Renal cortical epithelial cell (primary cell): ENCODE results near the gene NRTN. TPM values are rescaled to one million over a fixed set of nuclear protein-coding genes. Genes with fewer than 3 reads are reported as not detected.
A peak's percentile ranks its signal among the peaks of the same experiment; 100 is the strongest.
"Not testable (repeated sequence)": the region's sequence is repeated elsewhere in the genome, so short reads cannot be mapped to it uniquely, and the experiment has no call there.

Experiments
- DNase-seq: peaks from one replicate; pipeline ENCODE4 v3.0.0-alpha.2; 2011; ENCODE audit warnings: low read depth
- total RNA-seq: library from RNA; depleted of rRNA; stranded (reverse); fragments of >200 nt; gene quantifications from 2 replicates; pipeline ENCODE4 v1.2.3, GENCODE V29; 2014

NRTN gene
- total RNA-seq, 1 donor from 2014 or later, result 0.20 TPM

DNA sequence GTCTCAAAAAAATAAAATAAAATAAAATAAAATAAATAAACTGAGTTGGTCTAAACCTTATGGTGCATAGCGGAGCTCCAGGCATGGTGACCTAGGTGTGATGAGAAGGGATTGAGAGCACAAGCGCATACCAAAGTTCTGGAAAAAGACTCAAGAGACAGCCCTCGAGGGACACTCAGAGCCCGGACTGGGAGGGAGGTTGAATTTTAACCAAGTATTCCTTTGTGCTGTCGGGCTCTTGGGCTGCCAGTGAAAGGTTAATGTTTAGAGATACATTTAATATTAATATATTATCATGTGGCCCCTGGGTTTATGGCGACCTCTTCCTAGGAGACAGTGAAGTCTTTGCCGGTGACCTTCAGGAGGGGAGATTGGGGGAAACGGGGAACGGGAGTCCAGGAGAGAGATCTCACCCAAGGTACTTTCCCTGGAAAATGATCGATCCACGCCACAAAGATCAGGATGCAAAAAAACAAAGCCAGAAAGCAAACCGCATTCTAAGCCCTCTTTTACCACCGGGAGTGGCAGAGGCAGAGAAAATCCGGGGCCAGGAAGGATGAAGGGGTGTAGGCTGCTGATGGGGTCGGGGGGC is 33.0 kb downstream of the NRTN start:
- no peak for DNase-seq

DNA sequence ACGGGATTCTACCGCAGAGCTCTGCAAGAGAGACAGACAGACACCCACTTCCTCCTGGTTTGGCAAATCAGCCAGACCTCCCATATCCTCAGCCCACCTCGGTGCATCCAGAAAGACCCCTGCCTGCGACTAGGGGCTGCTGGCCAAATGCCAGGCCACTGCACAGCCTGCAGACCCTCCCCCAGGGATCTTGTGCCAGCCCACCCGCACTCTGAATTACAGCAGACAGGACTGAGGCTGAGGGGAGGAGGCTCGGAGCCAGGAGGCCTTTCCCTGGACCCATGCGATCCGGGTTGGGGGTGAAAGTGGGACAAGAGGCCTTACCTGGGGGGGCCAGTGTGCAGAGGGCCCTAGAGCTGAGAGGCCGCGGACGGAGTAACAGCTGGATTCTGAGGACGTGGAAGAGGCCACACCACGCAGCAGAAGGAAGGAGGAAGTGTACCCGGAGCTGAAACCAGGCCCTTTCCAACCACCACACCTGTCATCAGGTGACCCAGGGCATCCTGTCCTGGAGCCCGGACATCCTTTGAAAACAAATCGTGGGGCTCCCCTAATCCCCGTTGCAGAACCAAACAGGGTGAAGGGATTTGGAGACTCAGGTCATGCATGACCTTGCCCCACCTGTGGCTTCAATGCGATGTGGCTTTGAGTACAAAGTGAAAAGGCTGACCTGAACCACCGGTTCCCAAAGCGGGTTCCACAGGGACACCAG is 33.6 kb downstream of the NRTN start:
- no peak for DNase-seq

DNA sequence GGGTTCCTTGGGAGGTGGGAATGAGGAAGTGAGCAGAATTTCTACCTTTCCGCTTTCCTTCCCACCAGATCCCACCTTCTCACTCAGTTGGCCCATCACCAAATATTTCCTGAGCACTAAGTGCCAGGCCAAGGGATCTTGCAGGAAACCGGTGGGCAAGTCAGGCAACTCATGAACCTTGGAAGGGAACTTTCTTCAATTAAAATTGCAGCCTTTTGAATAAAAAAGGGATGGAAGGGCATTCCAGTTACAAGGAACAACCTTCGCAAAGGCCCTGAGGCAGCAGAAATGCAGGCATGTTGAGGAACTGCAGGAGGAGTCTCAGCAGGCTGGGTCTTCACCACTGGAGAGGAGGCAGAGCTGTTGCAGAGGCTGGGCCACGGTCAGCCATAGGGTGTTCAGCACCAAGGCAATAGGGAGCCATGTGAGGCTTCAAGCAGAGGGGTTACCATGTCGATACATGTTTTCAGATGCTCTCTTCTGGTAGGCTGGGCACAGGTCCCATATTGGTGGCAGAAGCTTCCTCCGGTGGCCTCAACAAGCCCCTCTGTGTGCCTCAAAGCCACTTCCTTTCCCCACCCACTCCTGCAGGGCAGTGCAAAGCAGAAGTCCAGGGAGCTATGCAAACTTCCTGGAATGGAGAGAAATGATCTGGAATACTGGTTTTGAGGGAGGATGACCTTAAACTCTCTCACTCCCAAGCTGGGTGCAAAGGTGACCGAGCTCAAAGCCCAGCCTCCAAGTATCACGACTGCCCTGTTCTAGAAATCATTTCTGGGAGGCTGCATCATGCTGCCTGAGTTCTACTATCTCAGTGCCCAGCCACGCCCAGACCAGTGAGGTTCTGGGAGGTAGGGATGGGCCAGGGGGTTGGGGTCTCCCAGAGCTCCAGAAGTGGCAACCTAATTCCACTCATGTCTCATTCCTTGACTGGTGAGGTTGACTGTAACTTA is 34.5 kb downstream of the NRTN start, which contains the start of gene FUT6:
TSS of gene FUT6 (minus strand) at position 638 of the 953 bp plus-strand sequence. CDS start 7,135 bp downstream, outside the sequence.
- no peak for DNase-seq

DNA sequence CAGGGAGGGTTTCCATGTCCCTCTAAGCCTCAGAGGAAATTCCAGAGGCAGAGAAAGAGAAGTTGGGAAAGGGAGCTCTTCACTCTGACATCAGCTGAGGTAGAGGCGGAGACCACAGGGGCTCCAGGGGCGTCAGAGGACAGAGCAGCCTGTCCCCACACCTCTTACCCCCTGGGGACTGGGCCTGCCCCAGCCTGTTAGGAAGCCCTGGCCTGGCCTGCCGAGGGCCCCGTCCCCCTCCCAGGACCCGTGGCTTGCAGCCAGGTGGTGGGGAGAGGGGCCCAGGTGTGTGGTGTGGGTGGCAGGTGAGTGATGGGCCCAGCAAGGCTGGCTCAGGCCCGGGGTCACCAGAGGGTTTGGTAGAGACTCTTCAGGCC is 36.9 kb downstream of the NRTN start:
- not testable (repeated sequence) for DNase-seq

DNA sequence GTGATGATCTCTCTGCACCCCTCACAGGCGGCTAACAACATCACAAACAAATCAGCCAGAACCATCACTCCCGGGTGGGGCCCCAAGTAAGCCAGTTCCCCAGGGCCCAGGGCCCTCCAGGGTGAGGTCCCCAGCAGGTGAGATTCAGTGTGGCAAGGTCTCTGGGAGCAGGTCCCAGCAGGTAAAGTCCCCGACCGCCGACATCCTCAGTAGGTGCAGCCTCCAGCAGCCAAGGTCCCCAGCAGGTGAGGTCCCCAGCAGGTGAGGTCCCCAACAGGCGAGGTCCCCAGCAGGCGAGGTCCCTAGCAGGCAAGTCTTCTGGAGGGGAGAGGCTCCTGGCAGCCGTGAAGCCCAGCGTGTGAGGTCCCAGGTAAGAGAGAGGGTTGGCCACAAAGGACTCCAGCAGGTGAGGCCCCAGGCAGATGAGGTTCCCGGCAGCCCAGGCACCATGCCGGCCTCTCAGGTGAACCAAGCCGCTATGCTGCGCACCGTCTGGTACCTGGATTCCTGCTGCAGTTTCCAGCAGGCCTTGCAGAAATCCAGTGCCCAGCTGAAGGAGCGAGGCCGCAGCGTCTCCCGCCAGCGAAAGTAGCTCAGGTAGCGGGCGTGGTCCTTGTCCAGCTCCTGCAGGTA is 38.5 kb downstream of the NRTN start:
- no peak for DNase-seq

DNA sequence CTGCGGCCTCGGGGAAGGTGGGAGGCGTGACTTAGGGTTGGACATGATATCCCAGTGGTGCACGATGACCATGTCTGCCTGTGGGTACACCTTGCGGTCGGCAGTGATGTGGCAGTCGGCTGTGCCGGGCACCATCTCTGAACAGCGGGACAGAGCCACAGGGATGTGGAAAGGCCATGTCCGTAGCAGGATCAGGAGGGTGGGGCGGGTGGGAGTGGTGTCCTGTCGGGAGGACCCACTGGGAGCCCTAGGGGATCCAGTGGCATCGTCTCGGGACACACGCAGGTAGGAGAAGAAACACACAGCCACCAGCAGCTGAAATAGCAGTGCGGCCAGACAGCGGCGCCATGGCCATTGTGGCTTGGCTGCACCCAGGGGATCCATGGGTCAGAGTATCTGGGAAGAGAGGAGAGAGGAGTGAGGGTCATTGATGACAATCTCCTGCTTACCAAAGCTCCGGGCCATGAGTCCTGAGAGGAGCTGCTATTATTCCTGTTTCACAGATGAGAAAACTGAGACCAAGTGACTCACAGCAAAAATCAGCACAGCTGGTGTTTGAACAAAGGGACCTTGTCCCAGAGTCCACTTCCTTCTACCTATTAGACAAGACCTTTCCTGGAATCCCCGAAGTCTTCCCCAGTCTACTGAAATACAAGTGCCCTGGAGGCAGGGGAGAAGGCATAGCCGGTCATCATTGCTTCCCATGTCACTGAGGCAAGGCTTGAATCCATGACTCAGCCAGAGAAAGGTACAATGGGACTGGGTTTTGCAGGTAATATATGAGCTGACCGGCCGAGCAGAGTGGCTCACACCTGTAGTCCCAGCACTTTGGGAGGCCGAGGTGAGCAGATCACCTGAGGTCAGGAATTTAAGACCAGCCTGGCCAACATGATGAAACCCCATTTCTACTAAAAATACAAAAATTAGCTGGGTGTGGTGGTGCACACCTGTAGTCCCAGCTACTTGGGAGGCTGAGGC is 39.9 kb downstream of the NRTN start:
- DNase-seq, result no peak

DNA sequence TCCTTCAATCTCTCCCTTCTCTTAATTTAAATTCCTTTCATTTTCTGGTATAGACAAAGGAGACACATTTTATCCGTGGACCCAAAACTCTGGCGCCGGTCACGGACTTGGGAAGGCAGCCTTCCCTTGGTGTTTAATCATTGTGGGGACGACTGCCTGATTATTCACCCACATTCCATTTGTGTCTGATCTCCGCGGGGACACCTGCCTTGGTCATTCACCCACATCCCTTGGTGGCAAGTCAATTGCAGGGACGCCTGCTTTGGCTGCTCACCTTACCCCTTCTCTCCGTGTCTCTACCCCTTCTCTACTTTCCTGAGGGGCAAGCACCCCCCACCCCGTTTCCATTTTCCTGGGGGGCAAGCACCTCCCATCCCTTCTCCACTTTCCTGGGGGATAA is 43.0 kb downstream of the NRTN start:
- DNase-seq, result not testable (repeated sequence)

DNA sequence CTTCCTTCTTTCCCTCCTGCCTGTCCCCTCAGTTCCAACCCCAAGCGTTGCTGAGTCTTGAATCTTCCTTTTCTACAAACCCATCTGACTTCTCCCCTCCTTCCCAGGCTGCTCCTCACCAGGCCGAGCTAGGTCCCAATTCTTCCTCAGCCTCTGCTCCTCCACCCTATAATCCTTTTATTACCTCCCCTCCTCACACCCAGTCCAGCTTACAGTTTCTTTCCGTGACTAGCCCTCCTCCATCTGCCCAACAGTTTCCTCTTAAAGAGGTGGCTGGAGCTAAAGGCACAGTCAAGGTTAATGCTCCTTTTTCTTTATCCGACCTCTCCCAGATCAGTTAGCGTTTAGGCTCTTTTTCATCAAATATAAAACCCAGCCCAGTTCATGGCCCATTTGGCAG is 43.8 kb downstream of the NRTN start:
- not testable (repeated sequence) for DNase-seq

DNA sequence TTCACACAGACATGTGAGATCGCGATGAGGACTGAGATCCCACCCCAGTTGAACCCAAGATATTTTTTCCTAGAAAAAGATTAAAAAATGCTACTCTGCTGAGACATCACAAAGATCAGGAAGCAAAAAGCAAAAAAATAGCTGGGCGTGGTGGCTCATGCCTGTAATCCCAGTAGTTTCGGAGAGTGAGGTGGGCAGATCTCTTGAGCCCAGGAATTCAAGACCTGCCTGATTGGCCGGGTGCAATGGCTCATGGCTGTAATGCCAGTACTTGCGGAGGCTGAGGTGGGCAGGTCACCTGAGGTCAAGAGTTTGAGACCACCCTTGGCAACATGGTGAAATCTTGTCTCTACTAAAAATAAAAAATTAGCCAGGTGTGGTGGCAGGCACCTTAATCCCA is 45.3 kb downstream of the NRTN start:
- DNase-seq, result no peak

DNA sequence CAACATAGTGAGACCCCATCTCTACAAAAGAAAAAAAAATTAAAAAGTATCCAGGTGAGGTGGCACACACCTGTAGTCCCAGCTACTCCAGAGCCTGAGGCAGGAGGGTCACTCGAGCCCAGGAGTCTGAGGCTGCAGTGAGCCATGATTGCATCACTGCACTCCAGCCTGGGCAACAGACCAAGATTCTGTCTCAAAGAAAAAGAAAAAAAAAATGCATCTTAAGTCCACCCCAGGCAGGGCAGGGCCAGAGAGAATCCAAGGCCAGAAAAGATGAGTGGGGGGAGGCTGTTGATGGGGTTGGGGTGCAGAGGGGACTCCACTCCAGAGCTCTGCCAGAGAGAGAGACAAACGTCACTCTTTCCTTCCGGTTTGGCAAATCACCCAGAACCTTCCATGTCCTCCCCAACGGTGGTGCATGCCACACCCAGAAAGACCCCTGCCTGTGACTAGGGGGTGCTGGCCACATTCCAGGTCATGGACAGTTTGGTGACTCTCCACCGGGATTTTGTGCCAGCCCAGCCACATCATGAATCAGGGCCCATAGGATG is 46.0 kb downstream of the NRTN start:
- peak; percentile 74 for DNase-seq

DNA sequence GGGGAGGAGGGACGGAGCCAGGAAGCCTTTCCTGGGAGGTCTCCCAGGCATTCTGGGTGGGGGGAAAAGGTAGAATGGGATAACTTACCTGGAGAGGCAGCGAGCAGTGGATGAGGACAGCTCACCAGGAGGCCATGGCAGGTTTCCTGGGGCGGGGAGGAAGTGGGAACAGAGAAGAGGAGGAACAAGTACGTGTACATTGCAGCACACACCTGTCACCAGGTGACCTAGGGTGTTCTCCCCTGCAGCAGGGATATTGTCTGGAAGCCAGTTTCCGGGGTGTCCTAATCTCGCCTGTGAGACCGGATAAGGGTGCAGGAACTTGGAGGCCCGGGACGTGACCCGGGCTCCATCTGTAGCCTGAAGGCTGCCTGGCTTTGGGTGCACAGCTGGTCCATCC is 46.4 kb downstream of the NRTN start, which contains the start of gene FUT3:
TSS of gene FUT3 (minus strand) at position 148 of the 400 bp plus-strand sequence.
- DNase-seq, result no peak

DNA sequence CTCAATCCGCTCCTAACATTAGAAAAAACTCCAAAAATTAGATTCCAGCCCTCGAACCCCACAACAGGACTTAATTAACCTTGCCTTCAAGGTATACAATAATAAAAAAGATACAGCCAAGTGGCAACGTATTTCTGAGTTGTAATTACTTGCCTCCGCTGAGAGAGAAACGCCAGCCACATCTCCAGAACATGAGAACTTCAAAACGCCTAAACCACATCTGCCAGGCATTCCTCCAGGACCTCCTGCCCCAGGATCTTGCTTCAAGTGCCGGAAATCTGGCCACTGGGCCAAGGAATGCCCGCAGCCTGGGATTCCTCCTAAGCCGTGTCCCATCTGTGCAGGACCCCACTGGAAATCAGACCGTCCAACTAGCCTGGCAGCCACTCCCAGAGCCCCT is 49.3 kb downstream of the NRTN start:
- DNase-seq, result not testable (repeated sequence)

DNA sequence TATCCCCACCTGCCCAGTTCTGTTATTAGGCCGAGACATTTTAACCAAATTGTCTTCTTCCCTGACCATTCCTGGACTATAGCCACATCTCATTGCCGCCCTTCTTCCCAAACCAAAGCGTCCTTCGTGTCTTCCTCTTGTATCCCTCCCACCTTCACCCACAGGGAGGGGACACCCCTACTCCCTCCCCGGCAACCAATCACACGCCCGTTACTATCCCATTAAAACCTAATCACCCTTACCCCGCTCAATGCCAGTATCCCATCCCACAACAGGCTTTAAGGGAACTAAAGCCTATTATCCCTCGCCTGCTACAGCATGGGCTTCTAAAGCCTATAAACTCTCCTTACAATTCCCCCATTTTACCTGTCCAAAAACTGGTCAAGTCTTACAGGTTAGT is 50.3 kb downstream of the NRTN start:
- not testable (repeated sequence) for DNase-seq

DNA sequence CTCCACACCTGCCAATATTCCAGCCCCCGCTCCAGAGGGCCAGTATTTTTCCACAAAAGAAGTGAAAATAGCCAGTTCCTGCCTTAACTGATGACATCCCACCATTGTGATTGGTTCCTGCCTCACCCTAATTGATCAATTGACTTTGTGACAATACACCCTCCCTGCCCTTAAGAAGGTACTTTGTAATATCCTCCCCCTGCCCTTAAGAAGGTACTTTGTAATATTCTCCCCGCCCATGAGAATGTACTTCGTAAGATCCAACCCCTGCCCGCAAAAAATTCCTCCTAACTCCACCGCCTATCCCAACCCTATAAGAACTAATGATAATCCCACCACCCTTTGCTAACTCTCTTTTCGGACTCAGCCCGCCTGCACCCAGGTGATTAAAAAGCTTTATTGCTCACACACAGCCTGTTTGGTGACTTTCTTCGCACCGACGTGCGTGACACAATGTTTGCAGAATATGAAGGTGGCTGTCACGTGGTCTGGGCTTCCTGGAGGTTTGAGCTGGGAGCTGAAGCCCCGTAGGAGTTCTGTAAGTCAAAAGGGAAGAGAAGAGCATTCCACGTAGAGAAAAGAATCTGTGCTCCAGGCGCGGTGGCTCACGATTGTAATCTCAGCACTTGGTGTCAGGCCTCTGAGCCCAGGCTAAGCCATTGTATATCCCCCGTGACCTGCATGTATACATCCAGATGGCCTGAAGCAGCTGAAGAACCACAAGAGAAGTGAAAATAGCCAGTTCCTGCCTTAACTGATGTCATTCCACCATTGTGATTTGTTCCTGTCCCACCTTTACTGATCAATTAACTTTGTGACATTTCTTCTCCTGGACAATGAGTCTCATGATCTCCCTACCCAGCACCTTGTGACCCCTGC is 52.6 kb downstream of the NRTN start:
- no peak for DNase-seq

DNA sequence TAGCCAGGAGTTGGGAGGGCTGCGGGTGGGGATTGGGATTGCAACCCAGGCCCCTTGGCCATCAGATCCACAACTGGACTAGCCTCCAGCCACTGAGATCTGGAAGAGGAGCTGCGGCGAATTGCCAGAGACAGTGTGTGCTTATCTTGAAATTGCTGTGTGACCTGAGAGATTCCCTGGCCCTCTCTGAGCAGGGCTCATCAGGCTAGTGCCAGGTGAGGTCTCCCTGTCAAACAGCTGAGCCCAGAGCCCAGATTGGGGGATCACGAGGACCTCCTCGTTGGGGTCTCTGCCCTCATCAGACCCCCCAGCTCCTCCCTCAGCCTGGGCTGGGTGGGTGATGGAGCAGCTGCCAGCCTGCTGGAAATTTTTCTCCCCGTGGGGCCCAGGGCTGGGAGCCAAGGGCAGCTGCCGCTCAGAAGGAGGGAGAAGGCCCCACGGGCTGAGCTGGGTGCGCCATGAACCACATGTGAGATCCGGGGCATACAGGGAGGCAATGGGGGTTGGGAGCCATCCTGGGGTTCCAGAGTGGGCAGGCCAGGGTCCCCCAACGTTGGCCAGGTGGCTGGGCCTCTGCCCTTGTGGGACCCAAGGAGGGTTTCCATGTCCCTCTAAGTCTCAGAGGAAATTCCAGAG is 58.3 kb downstream of the NRTN start:
- DNase-seq, result no peak

DNA sequence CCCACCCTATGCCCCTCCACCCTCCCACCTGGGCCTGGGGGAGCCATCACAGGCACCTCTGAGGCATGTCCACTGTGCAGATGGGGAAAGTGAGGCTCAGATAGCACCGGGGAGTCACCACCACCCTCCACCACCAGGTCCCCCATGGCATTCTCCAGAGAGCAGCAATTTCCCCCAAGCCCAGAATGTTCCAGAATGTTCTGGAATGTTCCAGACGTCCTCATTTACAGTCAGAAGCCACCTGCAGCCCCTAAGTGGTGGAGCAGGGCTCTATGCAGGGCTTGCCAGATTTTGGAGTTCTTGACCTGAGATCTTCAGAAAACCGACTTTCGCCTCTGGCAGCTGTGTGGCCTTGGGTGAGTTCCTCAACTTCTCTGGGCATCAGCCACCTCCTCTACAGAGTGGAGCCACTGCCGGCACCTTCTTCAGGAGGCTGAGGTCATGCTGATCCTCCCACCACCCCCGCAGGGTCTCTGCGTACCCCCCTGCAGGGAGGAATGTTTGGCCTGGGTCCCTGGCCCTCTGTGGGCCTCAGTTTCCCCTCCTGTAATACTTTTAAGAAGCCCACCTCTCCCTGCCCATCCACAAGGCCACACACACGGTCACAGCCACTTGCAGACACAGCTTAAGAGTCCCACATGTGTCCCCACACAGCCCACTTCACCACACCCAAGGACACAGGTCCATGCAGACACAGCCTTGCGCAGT is 59.3 kb downstream of the NRTN start:
- DNase-seq, result no peak

DNA sequence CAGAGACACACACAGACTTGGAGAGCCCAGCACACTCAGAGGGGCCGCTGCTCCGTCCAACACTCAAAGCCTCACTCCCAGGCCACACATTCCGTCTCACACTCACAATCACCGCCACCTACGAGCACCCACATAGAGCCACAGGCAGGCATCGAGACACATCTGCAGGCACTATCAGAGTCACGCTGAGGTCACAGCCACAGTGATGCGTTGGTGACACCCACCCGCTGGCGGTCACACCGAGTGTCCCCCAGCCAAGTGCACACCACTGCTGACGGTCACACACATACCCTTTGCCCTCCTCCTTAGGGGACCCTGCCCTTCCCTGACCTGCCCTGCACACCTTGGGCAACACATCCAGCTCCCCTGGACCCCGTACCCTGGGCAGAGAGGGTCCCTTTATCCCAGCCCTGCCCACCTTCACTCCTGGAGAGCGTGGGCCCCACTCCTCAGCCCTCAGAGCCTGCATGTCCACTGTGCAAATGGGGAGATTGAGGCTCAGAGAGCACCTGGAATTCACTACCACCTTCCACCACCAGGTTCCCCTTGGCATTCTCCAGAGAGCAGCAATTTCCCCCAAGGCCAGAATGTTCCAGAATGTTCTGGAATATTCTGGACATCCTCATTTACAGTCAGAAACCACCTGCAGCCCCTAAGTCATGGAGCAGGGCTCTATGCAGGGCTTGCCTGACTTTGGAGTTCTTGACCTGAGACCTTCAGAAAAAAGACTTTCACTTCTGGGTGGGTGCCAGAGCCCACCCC is 60.0 kb downstream of the NRTN start:
- no peak for DNase-seq
